ENCODE measurements around the gene CX3CR1.

Gene CX3CR1

DNA sequence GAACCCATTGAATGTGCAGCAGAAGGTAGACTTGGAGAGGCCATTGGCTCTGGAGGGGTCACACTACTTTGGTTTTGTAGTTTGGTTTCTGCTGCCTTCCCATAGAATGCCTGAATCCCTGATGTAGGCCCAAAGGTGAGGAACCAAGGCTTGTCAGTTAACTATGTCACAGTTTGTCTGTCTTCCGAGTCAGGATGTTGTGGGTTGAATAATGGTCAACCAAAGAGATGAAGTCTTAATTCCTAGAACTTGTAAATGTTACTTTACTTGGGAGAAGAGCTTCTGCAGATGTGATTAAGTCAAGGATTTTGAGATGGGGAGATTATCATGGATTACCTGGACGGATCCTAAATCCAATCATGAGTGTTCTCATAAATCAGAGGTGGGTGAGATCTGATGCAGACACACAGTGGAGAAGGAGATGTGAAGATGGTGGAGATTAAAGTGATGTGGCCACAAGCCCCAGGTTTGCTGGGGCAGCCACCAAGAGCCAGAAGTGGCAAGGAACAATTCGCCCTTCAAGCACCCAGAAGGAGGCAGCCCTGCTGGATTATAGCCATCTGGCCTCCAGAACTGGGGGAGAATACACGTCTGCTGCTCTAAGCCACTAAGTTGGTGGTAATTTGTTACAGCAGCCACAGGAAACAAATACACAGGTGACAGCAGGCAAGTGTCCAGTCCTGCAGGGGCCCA lies 47.4 kb upstream of the CX3CR1 start:
- no peaks in the 10 kb centered on the region for H4K20me1 ChIP-seq (ENCODE audit: insufficient read depth, low read length)
- TF ChIP-seq CTCF (IDR thresholded peaks at IDR 0.05; ENCODE audit: low read length), result no peak
- TF ChIP-seq EZH2 (IDR thresholded peaks at IDR 0.05; ENCODE audit: borderline replicate concordance, low read length), result no peak
- H3K9me2 ChIP-seq (ENCODE audit: low read depth, low read length), result no peaks in the 10 kb centered on the region
- no peaks in the 10 kb centered on the region for H3F3A ChIP-seq (ENCODE audit: insufficient read depth, low read length)
- no peaks in the 10 kb centered on the region for H3K36me3 ChIP-seq (ENCODE audit: insufficient read depth, low read length)
- H3K79me2 ChIP-seq (ENCODE audit: insufficient read depth, low read length), result no peaks in the 10 kb centered on the region
- H3K9me3 ChIP-seq (ENCODE audit: low read length), result no peaks in the 10 kb centered on the region
- H3K9ac ChIP-seq (ENCODE audit: low read length), result no peak overlapping the region
- H3K4me3 ChIP-seq (ENCODE audit: low read depth, low read length, poor library complexity, severe bottlenecking), result no peak overlapping the region
- no peaks in the 10 kb centered on the region for H3K4me1 ChIP-seq (ENCODE audit: insufficient read depth, low read length, severe bottlenecking)
- H3K27me3 ChIP-seq (ENCODE audit: insufficient read depth, low read length), result no peaks in the 10 kb centered on the region
- H3K4me2 ChIP-seq (ENCODE audit: low read length), result no peak overlapping the region
- H2AFZ ChIP-seq (ENCODE audit: low read length), result no peak overlapping the region
- no peak overlapping the region for H3K27ac ChIP-seq (ENCODE audit: low read depth, low read length, poor library complexity, severe bottlenecking)

DNA sequence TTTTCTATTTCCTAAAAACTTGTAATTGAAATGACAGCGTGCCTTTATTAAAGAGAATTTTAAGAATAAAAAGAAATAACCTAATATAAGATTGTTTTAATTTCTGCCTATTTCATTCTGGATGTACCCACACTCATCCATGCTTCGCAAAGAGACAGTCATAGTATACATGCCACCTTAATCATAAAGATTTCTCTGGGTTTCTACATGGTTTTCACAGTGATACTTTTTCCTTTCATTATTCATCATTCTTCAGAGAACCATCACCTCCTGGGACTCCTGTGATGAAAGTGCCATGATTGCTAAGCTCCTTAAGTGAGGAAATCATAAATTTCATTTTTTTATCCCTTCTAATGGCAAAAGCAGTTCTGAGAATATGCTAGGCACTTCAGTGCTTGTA lies 45.4 kb upstream of the CX3CR1 start:
- H3K4me2 ChIP-seq (ENCODE audit: low read length), result no peak overlapping the region
- no peak overlapping the region for H3K4me3 ChIP-seq (ENCODE audit: low read depth, low read length, poor library complexity, severe bottlenecking)
- no peak overlapping the region for H3K9ac ChIP-seq (ENCODE audit: low read length)
- H3K27me3 ChIP-seq (ENCODE audit: insufficient read depth, low read length), result no peaks in the 10 kb centered on the region
- H3K36me3 ChIP-seq (ENCODE audit: insufficient read depth, low read length), result no peaks in the 10 kb centered on the region
- H3K9me3 ChIP-seq (ENCODE audit: low read length), result no peaks in the 10 kb centered on the region
- no peaks in the 10 kb centered on the region for H3K9me2 ChIP-seq (ENCODE audit: low read depth, low read length)
- H3K27ac ChIP-seq (ENCODE audit: low read depth, low read length, poor library complexity, severe bottlenecking), result no peak overlapping the region
- no peaks in the 10 kb centered on the region for H4K20me1 ChIP-seq (ENCODE audit: insufficient read depth, low read length)
- no peaks in the 10 kb centered on the region for H3K79me2 ChIP-seq (ENCODE audit: insufficient read depth, low read length)
- H3F3A ChIP-seq (ENCODE audit: insufficient read depth, low read length), result no peaks in the 10 kb centered on the region
- H3K4me1 ChIP-seq (ENCODE audit: insufficient read depth, low read length, severe bottlenecking), result no peaks in the 10 kb centered on the region
- H2AFZ ChIP-seq (ENCODE audit: low read length), result no peak overlapping the region
- TF ChIP-seq EZH2 (IDR thresholded peaks at IDR 0.05; ENCODE audit: borderline replicate concordance, low read length) (no peak), CTCF (IDR thresholded peaks at IDR 0.05; ENCODE audit: low read length) (no peak)

DNA sequence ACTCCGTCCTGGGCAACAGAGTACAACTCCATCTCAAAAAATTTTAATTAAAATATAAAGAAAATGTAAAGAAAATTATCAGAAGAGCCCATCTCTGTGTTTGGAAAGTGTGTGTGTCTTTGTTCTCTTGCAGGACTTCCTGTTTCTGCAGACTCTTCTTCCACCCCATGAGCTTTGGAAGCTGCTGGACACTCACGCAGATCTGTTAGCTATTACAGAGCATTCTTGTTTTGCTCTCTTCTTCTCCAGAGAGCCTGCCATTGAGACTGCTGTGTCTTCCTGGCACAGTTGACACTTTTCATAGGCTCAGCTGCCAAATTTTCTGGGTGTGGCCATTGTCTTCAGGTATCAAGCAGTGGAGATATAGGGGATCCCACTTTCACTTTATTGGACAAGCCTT lies 43.7 kb upstream of the CX3CR1 start:
- H2AFZ ChIP-seq (ENCODE audit: low read length), result no peak overlapping the region
- H3K27ac ChIP-seq (ENCODE audit: low read depth, low read length, poor library complexity, severe bottlenecking), result no peak overlapping the region
- H4K20me1 ChIP-seq (ENCODE audit: insufficient read depth, low read length), result no peaks in the 10 kb centered on the region
- H3F3A ChIP-seq (ENCODE audit: insufficient read depth, low read length), result no peaks in the 10 kb centered on the region
- no peak overlapping the region for H3K9ac ChIP-seq (ENCODE audit: low read length)
- H3K9me3 ChIP-seq (ENCODE audit: low read length), result no peaks in the 10 kb centered on the region
- no peak overlapping the region for H3K4me2 ChIP-seq (ENCODE audit: low read length)
- no peak for TF ChIP-seq EZH2 (IDR thresholded peaks at IDR 0.05; ENCODE audit: borderline replicate concordance, low read length)
- TF ChIP-seq CTCF (IDR thresholded peaks at IDR 0.05; ENCODE audit: low read length), result no peak
- no peaks in the 10 kb centered on the region for H3K4me1 ChIP-seq (ENCODE audit: insufficient read depth, low read length, severe bottlenecking)
- no peaks in the 10 kb centered on the region for H3K9me2 ChIP-seq (ENCODE audit: low read depth, low read length)
- H3K36me3 ChIP-seq (ENCODE audit: insufficient read depth, low read length), result no peaks in the 10 kb centered on the region
- H3K27me3 ChIP-seq (ENCODE audit: insufficient read depth, low read length), result no peaks in the 10 kb centered on the region
- H3K4me3 ChIP-seq (ENCODE audit: low read depth, low read length, poor library complexity, severe bottlenecking), result no peak overlapping the region
- no peaks in the 10 kb centered on the region for H3K79me2 ChIP-seq (ENCODE audit: insufficient read depth, low read length)
